ENCODE measurements around the gene DOCK1. TPM values are rescaled to one million over a fixed set of nuclear protein-coding genes. Genes with fewer than 3 reads are reported as not detected.

The DOCK1 gene
- polyA plus RNA-seq, 1 of the 3 experiments (the other 2 are of a cell fraction), result 15.5 TPM

- Histone ChIP-seq H3F3A (replicated peaks; ENCODE audit: insufficient read depth) (no peaks in the 10 kb centered on the region), H3K27me3 (ENCODE audit: insufficient read depth) (no peaks in the 10 kb centered on the region), H2AFZ (ENCODE audit: low read depth) (no peak overlapping the region), H3K4me1 (ENCODE audit: control insufficient read depth in 1 of 2, insufficient read depth in 2 of 2, low read depth in 1 of 2, low read length in 1 of 2) (peaks cover 9 to 14% of the 10 kb centered on the region in 2 experiments; a peak in 2 of 4 replicates), H3K79me2 (ENCODE audit: insufficient read depth) (peaks cover 95% of the 10 kb centered on the region), H3K4me3 (ENCODE audit: low read depth in 2 of 2, low read length in 1 of 2) (no peak overlapping the region), H4K20me1 (ENCODE audit: insufficient read depth) (peaks cover 61% of the 10 kb centered on the region), H3K9me2 (no peaks in the 10 kb centered on the region), H3K9me3 (no peaks in the 10 kb centered on the region), H3K4me2 (no peak overlapping the region), H3K27ac (ENCODE audit: low read depth in 2 of 2, low read length in 1 of 2) (no peak overlapping the region), H3K36me3 (replicated peaks in 1 of 2; ENCODE audit: control insufficient read depth in 1 of 2, insufficient read depth in 2 of 2, low read length in 1 of 2) (peaks cover 0 to 3% of the 10 kb centered on the region in 2 experiments), H3K9ac (no peak overlapping the region)
- TF ChIP-seq GABPA (IDR thresholded peaks at IDR 0.05; ENCODE audit: low read depth) (no peak), MXI1 (IDR thresholded peaks at IDR 0.05; ENCODE audit: low read depth, low read length) (no peak)
- TF ChIP-seq, protein P1, sequence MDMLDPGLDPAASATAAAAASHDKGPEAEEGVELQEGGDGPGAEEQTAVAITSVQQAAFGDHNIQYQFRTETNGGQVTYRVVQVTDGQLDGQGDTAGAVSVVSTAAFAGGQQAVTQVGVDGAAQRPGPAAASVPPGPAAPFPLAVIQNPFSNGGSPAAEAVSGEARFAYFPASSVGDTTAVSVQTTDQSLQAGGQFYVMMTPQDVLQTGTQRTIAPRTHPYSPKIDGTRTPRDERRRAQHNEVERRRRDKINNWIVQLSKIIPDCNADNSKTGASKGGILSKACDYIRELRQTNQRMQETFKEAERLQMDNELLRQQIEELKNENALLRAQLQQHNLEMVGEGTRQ (IDR thresholded peaks at IDR 0.05; ENCODE audit: borderline replicate concordance, low read depth, low read length), result no peak
- 94% methylated on average over 4 of the region's 4 CpGs for WGBS (ENCODE audit: low lambda C conversion rate)
- ChIA-PET POLR2A (no interaction called here), CTCF (no interaction called here)
- no peak for DNase-seq
Measured at GRCh38 chr10:126909147-126909546, 3.9 kb downstream of the DOCK1 start.

DNA sequence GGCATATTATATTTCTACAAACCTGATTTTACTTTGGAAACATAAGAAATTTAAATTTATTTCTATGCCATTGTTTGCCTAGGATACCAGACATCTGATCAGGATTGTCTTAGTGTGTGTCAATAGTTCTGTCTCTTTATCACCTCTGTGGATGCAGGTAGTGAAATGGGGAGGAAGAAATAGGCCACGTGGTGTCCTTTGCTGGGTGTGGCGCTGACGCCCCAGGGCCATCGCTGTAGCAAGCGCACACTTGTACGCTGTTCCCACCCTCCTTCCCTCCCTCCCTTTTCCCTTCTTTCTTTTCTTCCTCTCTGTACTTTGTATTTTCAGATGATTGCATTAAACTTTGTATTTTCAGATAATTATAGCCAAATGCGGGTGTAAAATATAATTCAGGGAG, 5.0 kb downstream of the DOCK1 start:
- Histone ChIP-seq H3K36me3 (replicated peaks in 1 of 2; ENCODE audit: control insufficient read depth in 1 of 2, insufficient read depth in 2 of 2, low read length in 1 of 2) (peaks cover 3 to 4% of the 10 kb centered on the region in 2 experiments), H3K27ac (ENCODE audit: low read depth in 2 of 2, low read length in 1 of 2) (no peak overlapping the region), H3K9ac (no peak overlapping the region), H3K9me2 (no peaks in the 10 kb centered on the region), H3K4me2 (no peak overlapping the region), H3K27me3 (ENCODE audit: insufficient read depth) (no peaks in the 10 kb centered on the region), H2AFZ (ENCODE audit: low read depth) (no peak overlapping the region), H3K79me2 (ENCODE audit: insufficient read depth) (peaks cover 96% of the 10 kb centered on the region), H3K4me3 (ENCODE audit: low read depth in 2 of 2, low read length in 1 of 2) (no peak overlapping the region), H4K20me1 (ENCODE audit: insufficient read depth) (peaks cover 68% of the 10 kb centered on the region), H3K9me3 (no peaks in the 10 kb centered on the region), H3K4me1 (ENCODE audit: control insufficient read depth in 1 of 2, insufficient read depth in 2 of 2, low read depth in 1 of 2, low read length in 1 of 2) (peaks cover 3 to 8% of the 10 kb centered on the region in 2 experiments; a peak in 1 of 4 replicates), H3F3A (replicated peaks; ENCODE audit: insufficient read depth) (no peaks in the 10 kb centered on the region)
- TF ChIP-seq TAF1 (IDR thresholded peaks at IDR 0.05; ENCODE audit: borderline replicate concordance, low read depth, low read length) (no peak), REST (IDR thresholded peaks at IDR 0.05; ENCODE audit: low read depth, low read length) (no peak), JUND (IDR thresholded peaks at IDR 0.05) (no peak), TCF12 (IDR thresholded peaks at IDR 0.05) (no peak), MAX (IDR thresholded peaks at IDR 0.05; ENCODE audit: low read depth) (no peak), USF1 (IDR thresholded peaks at IDR 0.05; ENCODE audit: borderline replicate concordance, low read depth) (no peak), NFIC (IDR thresholded peaks at IDR 0.05; ENCODE audit: borderline replicate concordance) (no peak), FOXM1 (IDR thresholded peaks at IDR 0.05; ENCODE audit: low read depth) (no peak), RCOR1 (IDR thresholded peaks at IDR 0.05; ENCODE audit: low read length) (no peak), GABPA (IDR thresholded peaks at IDR 0.05; ENCODE audit: low read depth) (no peak)
- ChIA-PET POLR2A (no interaction called here), CTCF (interaction anchor here (0.7 kb wide), 1 partner anchor 14 kb away, joined by 3 read pairs; no protein-coding TSS in a partner anchor)
- 88% methylated on average over 7 of the region's 7 CpGs for WGBS (ENCODE audit: low lambda C conversion rate)
- no peak for DNase-seq

Data from SK-N-SH (cell line).